ENCODE results near the gene WNT16.

WNT16 gene

GRCh38 chr7:121294448-121294992, 34.3 kb upstream of the WNT16 start:
- no peaks in the 10 kb centered on the region for H3K36me3 ChIP-seq (ENCODE audit: insufficient read depth, low read length)
- no peaks in the 10 kb centered on the region for H3K79me2 ChIP-seq (ENCODE audit: insufficient read depth, low read length)
- H3K27ac ChIP-seq (ENCODE audit: low read length), result no peak overlapping the region
- ATAC-seq (ENCODE audit: insufficient read depth, low read depth) (no peak), DNase-seq (no peak)
- H4K20me1 ChIP-seq (ENCODE audit: insufficient read depth, low read length), result no peaks in the 10 kb centered on the region
- no peak overlapping the region for H2AFZ ChIP-seq (ENCODE audit: low read depth, low read length)
- H3K4me1 ChIP-seq (ENCODE audit: insufficient read depth, low read length), result no peaks in the 10 kb centered on the region
- H3K27me3 ChIP-seq (ENCODE audit: insufficient read depth, low read length, poor library complexity), result no peaks in the 10 kb centered on the region
- no peak overlapping the region for H3K9ac ChIP-seq (ENCODE audit: low read depth, low read length)
- no peaks in the 10 kb centered on the region for H3K9me3 ChIP-seq (ENCODE audit: insufficient read depth, low read length, severe bottlenecking)
- TF ChIP-seq CTCF (IDR thresholded peaks at IDR 0.05; ENCODE audit: borderline replicate concordance, extremely low read depth, low read length, poor library complexity, severe bottlenecking) (no peak), EZH2 (IDR thresholded peaks at IDR 0.05; ENCODE audit: borderline replicate concordance, low read depth, low read length, severe bottlenecking) (no peak)
- no peak overlapping the region for H3K4me2 ChIP-seq (ENCODE audit: insufficient read depth, low read length)
- H3K4me3 ChIP-seq (ENCODE audit: low read depth in 1 of 2, low read length in 2 of 2), result no peak overlapping the region

- Histone ChIP-seq H3K27ac (ENCODE audit: low read length) (no peak overlapping the region), H4K20me1 (ENCODE audit: insufficient read depth, low read length) (no peaks in the 10 kb centered on the region), H3K9me3 (ENCODE audit: insufficient read depth, low read length, severe bottlenecking) (no peaks in the 10 kb centered on the region), H3K4me2 (ENCODE audit: insufficient read depth, low read length) (no peak overlapping the region), H3K79me2 (ENCODE audit: insufficient read depth, low read length) (no peaks in the 10 kb centered on the region), H2AFZ (ENCODE audit: low read depth, low read length) (no peak overlapping the region), H3K27me3 (ENCODE audit: insufficient read depth, low read length, poor library complexity) (no peaks in the 10 kb centered on the region), H3K9ac (ENCODE audit: low read depth, low read length) (no peak overlapping the region), H3K4me3 (ENCODE audit: low read depth in 1 of 2, low read length in 2 of 2) (no peak overlapping the region), H3K36me3 (ENCODE audit: insufficient read depth, low read length) (no peaks in the 10 kb centered on the region), H3K4me1 (ENCODE audit: insufficient read depth, low read length) (no peaks in the 10 kb centered on the region)
- ATAC-seq (ENCODE audit: insufficient read depth, low read depth), result no peak
- DNase-seq, result no peak
- TF ChIP-seq EZH2 (IDR thresholded peaks at IDR 0.05; ENCODE audit: borderline replicate concordance, low read depth, low read length, severe bottlenecking) (no peak), CTCF (IDR thresholded peaks at IDR 0.05; ENCODE audit: borderline replicate concordance, extremely low read depth, low read length, poor library complexity, severe bottlenecking) (no peak)
These were observed 31.0 kb upstream of the WNT16 start for GRCh38 chr7:121297843-121298242.

- Histone ChIP-seq H3K79me2 (ENCODE audit: insufficient read depth, low read length) (no peaks in the 10 kb centered on the region), H3K36me3 (ENCODE audit: insufficient read depth, low read length) (no peaks in the 10 kb centered on the region), H3K27me3 (ENCODE audit: insufficient read depth, low read length, poor library complexity) (no peaks in the 10 kb centered on the region), H4K20me1 (ENCODE audit: insufficient read depth, low read length) (no peaks in the 10 kb centered on the region), H3K4me2 (ENCODE audit: insufficient read depth, low read length) (no peak overlapping the region), H3K27ac (ENCODE audit: low read length) (no peak overlapping the region), H2AFZ (ENCODE audit: low read depth, low read length) (no peak overlapping the region), H3K9me3 (ENCODE audit: insufficient read depth, low read length, severe bottlenecking) (no peaks in the 10 kb centered on the region), H3K9ac (ENCODE audit: low read depth, low read length) (no peak overlapping the region), H3K4me3 (ENCODE audit: low read depth in 1 of 2, low read length in 2 of 2) (no peak overlapping the region), H3K4me1 (ENCODE audit: insufficient read depth, low read length) (no peaks in the 10 kb centered on the region)
- DNase-seq (no peak), ATAC-seq (ENCODE audit: insufficient read depth, low read depth) (no peak)
- TF ChIP-seq CTCF (IDR thresholded peaks at IDR 0.05; ENCODE audit: borderline replicate concordance, extremely low read depth, low read length, poor library complexity, severe bottlenecking) (no peak), EZH2 (IDR thresholded peaks at IDR 0.05; ENCODE audit: borderline replicate concordance, low read depth, low read length, severe bottlenecking) (no peak)
These were observed 30.0 kb upstream of the WNT16 start for GRCh38 chr7:121298831-121299239.

Measured in DND-41 (cell line).